ENCODE results near the gene ETHE1.

Gene ETHE1

GRCh38 chr19:43538922-43539321 is 11.9 kb upstream of the ETHE1 start:
- Histone ChIP-seq H3K4me1 (ENCODE audit: control insufficient read depth in 5 of 5, insufficient read depth in 5 of 5, low read length in 5 of 5) (peaks cover 0 to 15% (median 5%) of the 10 kb centered on the region in 5 donors), H3K4me3 (ENCODE audit: low read depth in 1 of 5, low read length in 5 of 5) (no peak overlapping the region), H3K36me3 (ENCODE audit: control insufficient read depth in 5 of 5, insufficient read depth in 5 of 5, low read length in 5 of 5) (peaks cover 11 to 60% (median 47%) of the 10 kb centered on the region in 5 donors), H3K9ac (ENCODE audit: low read length in 5 of 5) (no peak overlapping the region), H3K27ac (ENCODE audit: low read depth, low read length) (no peak overlapping the region), H3K9me3 (ENCODE audit: control insufficient read depth in 5 of 5, low read length in 5 of 5) (peaks cover 0 to 7% (median 2%) of the 10 kb centered on the region in 5 donors), H3K27me3 (ENCODE audit: control insufficient read depth in 5 of 5, insufficient read depth in 4 of 5, low read length in 5 of 5) (no peaks in the 10 kb centered on the region)

- Histone ChIP-seq H3K27ac (ENCODE audit: low read depth, low read length) (no peak overlapping the region), H3K4me3 (ENCODE audit: low read depth in 1 of 5, low read length in 5 of 5) (no peak overlapping the region), H3K9ac (ENCODE audit: low read length in 5 of 5) (no peak overlapping the region)
Observed at GRCh38 chr19:43534816-43535761, 8.1 kb upstream of the ETHE1 start.

GRCh38 chr19:43534305-43534815 is 7.4 kb upstream of the ETHE1 start:
- Histone ChIP-seq H3K27me3 (ENCODE audit: control insufficient read depth in 5 of 5, insufficient read depth in 4 of 5, low read length in 5 of 5) (no peaks in the 10 kb centered on the region), H3K27ac (ENCODE audit: low read depth, low read length) (no peak overlapping the region), H3K36me3 (ENCODE audit: control insufficient read depth in 5 of 5, insufficient read depth in 5 of 5, low read length in 5 of 5) (peaks cover 9 to 20% (median 12%) of the 10 kb centered on the region in 5 donors), H3K9ac (ENCODE audit: low read length in 5 of 5) (peak overlapping the region in 3 of 5 donors; percentile 16 to 69 (median 29)), H3K9me3 (ENCODE audit: control insufficient read depth in 5 of 5, low read length in 5 of 5) (peaks cover 0 to 7% (median 2%) of the 10 kb centered on the region in 5 donors), H3K4me3 (ENCODE audit: low read depth in 1 of 5, low read length in 5 of 5) (peak overlapping the region in 4 of 5 donors; percentile 44 to 84 (median 78)), H3K4me1 (ENCODE audit: control insufficient read depth in 5 of 5, insufficient read depth in 5 of 5, low read length in 5 of 5) (peaks cover 3 to 31% (median 22%) of the 10 kb centered on the region in 5 donors)

More at GRCh38 chr19:43534816-43535761, 8.1 kb upstream of the ETHE1 start:
- H3K4me1 ChIP-seq (ENCODE audit: control insufficient read depth in 5 of 5, insufficient read depth in 5 of 5, low read length in 5 of 5) = peaks cover 3 to 31% (median 22%) of the 10 kb centered on the region in 5 donors
- peaks cover 0 to 7% (median 2%) of the 10 kb centered on the region in 5 donors for H3K9me3 ChIP-seq (ENCODE audit: control insufficient read depth in 5 of 5, low read length in 5 of 5)
- peaks cover 9 to 24% (median 15%) of the 10 kb centered on the region in 5 donors for H3K36me3 ChIP-seq (ENCODE audit: control insufficient read depth in 5 of 5, insufficient read depth in 5 of 5, low read length in 5 of 5)
- H3K27me3 ChIP-seq (ENCODE audit: control insufficient read depth in 5 of 5, insufficient read depth in 4 of 5, low read length in 5 of 5) = no peaks in the 10 kb centered on the region

- Histone ChIP-seq H3K4me3 (ENCODE audit: low read depth in 1 of 5, low read length in 5 of 5) (peak overlapping the region; percentile 72 to 86 (median 84)), H3K9me3 (ENCODE audit: control insufficient read depth in 5 of 5, low read length in 5 of 5) (peaks cover 0 to 3% (median 0%) of the 10 kb centered on the region in 5 donors), H3K27me3 (ENCODE audit: control insufficient read depth in 5 of 5, insufficient read depth in 4 of 5, low read length in 5 of 5) (no peaks in the 10 kb centered on the region), H3K36me3 (ENCODE audit: control insufficient read depth in 5 of 5, insufficient read depth in 5 of 5, low read length in 5 of 5) (peaks cover 3 to 14% (median 8%) of the 10 kb centered on the region in 5 donors), H3K4me1 (ENCODE audit: control insufficient read depth in 5 of 5, insufficient read depth in 5 of 5, low read length in 5 of 5) (peaks cover 3 to 31% (median 22%) of the 10 kb centered on the region in 5 donors), H3K9ac (ENCODE audit: low read length in 5 of 5) (peak overlapping the region in 4 of 5 donors; percentile 23 to 80 (median 64)), H3K27ac (ENCODE audit: low read depth, low read length) (peak overlapping the region; percentile 83)
Observed at GRCh38 chr19:43533546-43534304, 6.7 kb upstream of the ETHE1 start.

- H3K27ac ChIP-seq (ENCODE audit: low read depth, low read length) = peak within 1 kb of the TSS; percentile 83
Observed at GRCh38 chr19:43532962-43533545, 6.1 kb upstream of the ETHE1 start, which contains the start of gene ZNF575. ZNF575 (plus strand) TSS chr19:43533188; CDS start chr19:43534423, 1,235 bp downstream.

GRCh38 chr19:43532571-43532961 is 5.6 kb upstream of the ETHE1 start:
- Histone ChIP-seq H3K27me3 (ENCODE audit: control insufficient read depth in 5 of 5, insufficient read depth in 4 of 5, low read length in 5 of 5) (no peaks in the 10 kb centered on the region), H3K27ac (ENCODE audit: low read depth, low read length) (peak overlapping the region; percentile 83), H3K4me1 (ENCODE audit: control insufficient read depth in 5 of 5, insufficient read depth in 5 of 5, low read length in 5 of 5) (peaks cover 3 to 31% (median 24%) of the 10 kb centered on the region in 5 donors), H3K4me3 (ENCODE audit: low read depth in 1 of 5, low read length in 5 of 5) (peak overlapping the region; percentile 72 to 85 (median 83)), H3K36me3 (ENCODE audit: control insufficient read depth in 5 of 5, insufficient read depth in 5 of 5, low read length in 5 of 5) (peaks cover 0 to 5% (median 0%) of the 10 kb centered on the region in 5 donors), H3K9ac (ENCODE audit: low read length in 5 of 5) (peak overlapping the region in 4 of 5 donors; percentile 31 to 80 (median 70)), H3K9me3 (ENCODE audit: control insufficient read depth in 5 of 5, low read length in 5 of 5) (no peaks in the 10 kb centered on the region)

More at GRCh38 chr19:43532962-43533545, 6.1 kb upstream of the ETHE1 start, which contains the start of gene ZNF575:
- peak within 1 kb of the TSS; percentile 72 to 86 (median 84) for H3K4me3 ChIP-seq (ENCODE audit: low read depth in 1 of 5, low read length in 5 of 5)
- H3K9ac ChIP-seq (ENCODE audit: low read length in 5 of 5) = peak within 1 kb of the TSS in 4 of 5 donors; percentile 31 to 80 (median 70)
- H3K9me3 ChIP-seq (ENCODE audit: control insufficient read depth in 5 of 5, low read length in 5 of 5) = no peaks in the 10 kb centered on the region
- H3K27me3 ChIP-seq (ENCODE audit: control insufficient read depth in 5 of 5, insufficient read depth in 4 of 5, low read length in 5 of 5) = no peaks in the 10 kb centered on the region
- peaks cover 0 to 8% (median 3%) of the 10 kb centered on the region in 5 donors for H3K36me3 ChIP-seq (ENCODE audit: control insufficient read depth in 5 of 5, insufficient read depth in 5 of 5, low read length in 5 of 5)
- H3K4me1 ChIP-seq (ENCODE audit: control insufficient read depth in 5 of 5, insufficient read depth in 5 of 5, low read length in 5 of 5) = peaks cover 3 to 31% (median 23%) of the 10 kb centered on the region in 5 donors

GRCh38 chr19:43527860-43528622 is 1.0 kb upstream of the ETHE1 start:
- Histone ChIP-seq H3K9me3 (ENCODE audit: control insufficient read depth in 5 of 5, low read length in 5 of 5) (no peaks in the 10 kb centered on the region), H3K36me3 (ENCODE audit: control insufficient read depth in 5 of 5, insufficient read depth in 5 of 5, low read length in 5 of 5) (no peaks in the 10 kb centered on the region), H3K4me3 (ENCODE audit: low read depth in 1 of 5, low read length in 5 of 5) (peak overlapping the region in 3 of 5 donors; percentile 85 to 92 (median 90)), H3K9ac (ENCODE audit: low read length in 5 of 5) (peak overlapping the region in 2 of 5 donors; percentile 72 to 91), H3K27ac (ENCODE audit: low read depth, low read length) (peak overlapping the region; percentile 38), H3K4me1 (ENCODE audit: control insufficient read depth in 5 of 5, insufficient read depth in 5 of 5, low read length in 5 of 5) (peaks cover 9 to 44% (median 37%) of the 10 kb centered on the region in 5 donors), H3K27me3 (ENCODE audit: control insufficient read depth in 5 of 5, insufficient read depth in 4 of 5, low read length in 5 of 5) (no peaks in the 10 kb centered on the region)

GRCh38 chr19:43525836-43526771 is 897 bp downstream of the ETHE1 start:
- Histone ChIP-seq H3K9me3 (ENCODE audit: control insufficient read depth in 5 of 5, low read length in 5 of 5) (no peaks in the 10 kb centered on the region), H3K9ac (ENCODE audit: low read length in 5 of 5) (peak overlapping the region; percentile 72 to 92 (median 89)), H3K4me1 (ENCODE audit: control insufficient read depth in 5 of 5, insufficient read depth in 5 of 5, low read length in 5 of 5) (peaks cover 6 to 34% (median 28%) of the 10 kb centered on the region in 5 donors), H3K27ac (ENCODE audit: low read depth, low read length) (peak overlapping the region; percentile 85), H3K4me3 (ENCODE audit: low read depth in 1 of 5, low read length in 5 of 5) (peak overlapping the region; percentile 81 to 92 (median 87)), H3K27me3 (ENCODE audit: control insufficient read depth in 5 of 5, insufficient read depth in 4 of 5, low read length in 5 of 5) (no peaks in the 10 kb centered on the region), H3K36me3 (ENCODE audit: control insufficient read depth in 5 of 5, insufficient read depth in 5 of 5, low read length in 5 of 5) (no peaks in the 10 kb centered on the region)

All from subcutaneous abdominal adipose tissue (tissue), 5 donors.